NOMO-1 treated with DMSO at 0.1 percent for 48 hours (cell line): Measurements from ENCODE around the gene RHBDD1.
A peak's percentile ranks its signal among the peaks of the same experiment; 100 is the strongest.

Experiments
- DNase-seq: peaks from one replicate; lab custom pipeline; 2025; ENCODE audit not compliant: unreplicated experiment; lab: John Stamatoyannopoulos, UW

RHBDD1 gene, protein sequence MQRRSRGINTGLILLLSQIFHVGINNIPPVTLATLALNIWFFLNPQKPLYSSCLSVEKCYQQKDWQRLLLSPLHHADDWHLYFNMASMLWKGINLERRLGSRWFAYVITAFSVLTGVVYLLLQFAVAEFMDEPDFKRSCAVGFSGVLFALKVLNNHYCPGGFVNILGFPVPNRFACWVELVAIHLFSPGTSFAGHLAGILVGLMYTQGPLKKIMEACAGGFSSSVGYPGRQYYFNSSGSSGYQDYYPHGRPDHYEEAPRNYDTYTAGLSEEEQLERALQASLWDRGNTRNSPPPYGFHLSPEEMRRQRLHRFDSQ

GRCh38 chr2:226835796-226836547 lies at the start of gene RHBDD1:
Gene RHBDD1, plus strand, starts transcription at chr2:226836054. Its CDS starts 28,640 bp downstream, at chr2:226864694.
- DNase-seq = peak; percentile 92

GRCh38 chr2:226788064-226788463 lies 47.8 kb upstream of the RHBDD1 start:
- no peak for DNase-seq

DNA sequence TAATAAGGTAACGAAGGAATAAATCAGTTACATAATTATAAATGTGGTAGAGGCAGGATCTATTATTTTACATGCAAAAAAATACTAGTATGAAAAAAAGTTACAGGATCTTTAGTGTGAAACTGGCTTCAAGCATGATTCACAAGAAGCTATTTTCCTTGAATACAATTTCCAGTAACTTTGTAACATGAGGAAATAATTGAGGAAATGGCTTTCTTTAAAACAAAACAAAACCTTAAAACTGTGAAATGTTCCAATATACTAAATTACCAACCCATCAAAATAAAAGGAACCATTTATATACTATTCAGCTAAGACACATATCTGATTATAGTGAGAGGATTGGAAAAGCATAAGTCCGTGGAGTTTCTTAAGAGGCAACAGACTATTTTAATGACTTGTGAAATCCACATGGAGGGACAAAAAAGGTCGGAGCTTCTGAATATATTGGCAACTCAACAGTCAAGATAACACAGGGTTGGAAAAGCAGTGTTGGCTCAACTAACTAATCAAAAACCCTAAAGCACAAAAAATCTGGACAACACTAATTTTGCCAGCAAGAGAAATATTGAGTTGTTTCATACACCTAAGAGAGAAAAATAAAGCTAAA lies 46.9 kb upstream of the RHBDD1 start:
- no peak for DNase-seq

- DNase-seq = no peak
These were observed 45.8 kb upstream of the RHBDD1 start for GRCh38 chr2:226790011-226790410.

DNA sequence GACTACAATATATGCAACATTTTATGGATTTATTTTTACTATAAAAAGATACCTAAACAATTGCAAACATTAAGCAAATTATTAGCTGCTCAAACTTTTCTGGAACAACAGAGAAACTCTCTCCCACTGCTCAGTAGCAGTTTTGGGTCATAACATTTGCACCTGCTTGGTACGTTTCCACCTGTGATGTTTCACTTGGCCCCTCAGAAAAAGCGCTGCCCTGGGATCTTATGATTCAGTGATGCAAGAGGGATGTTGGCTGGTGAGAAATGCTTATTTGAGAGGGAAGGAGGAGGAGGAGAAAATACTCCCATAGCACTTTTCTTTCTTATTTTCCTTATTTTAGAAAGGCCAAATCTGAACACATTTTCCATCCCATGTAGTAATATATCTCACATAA lies 45.4 kb upstream of the RHBDD1 start:
- no peak for DNase-seq

- DNase-seq = peak; percentile 61
These were observed 44.8 kb upstream of the RHBDD1 start for GRCh38 chr2:226791056-226791486.

- DNase-seq = peak; percentile 79
These were observed 44.3 kb upstream of the RHBDD1 start for GRCh38 chr2:226791487-226792081.

DNA sequence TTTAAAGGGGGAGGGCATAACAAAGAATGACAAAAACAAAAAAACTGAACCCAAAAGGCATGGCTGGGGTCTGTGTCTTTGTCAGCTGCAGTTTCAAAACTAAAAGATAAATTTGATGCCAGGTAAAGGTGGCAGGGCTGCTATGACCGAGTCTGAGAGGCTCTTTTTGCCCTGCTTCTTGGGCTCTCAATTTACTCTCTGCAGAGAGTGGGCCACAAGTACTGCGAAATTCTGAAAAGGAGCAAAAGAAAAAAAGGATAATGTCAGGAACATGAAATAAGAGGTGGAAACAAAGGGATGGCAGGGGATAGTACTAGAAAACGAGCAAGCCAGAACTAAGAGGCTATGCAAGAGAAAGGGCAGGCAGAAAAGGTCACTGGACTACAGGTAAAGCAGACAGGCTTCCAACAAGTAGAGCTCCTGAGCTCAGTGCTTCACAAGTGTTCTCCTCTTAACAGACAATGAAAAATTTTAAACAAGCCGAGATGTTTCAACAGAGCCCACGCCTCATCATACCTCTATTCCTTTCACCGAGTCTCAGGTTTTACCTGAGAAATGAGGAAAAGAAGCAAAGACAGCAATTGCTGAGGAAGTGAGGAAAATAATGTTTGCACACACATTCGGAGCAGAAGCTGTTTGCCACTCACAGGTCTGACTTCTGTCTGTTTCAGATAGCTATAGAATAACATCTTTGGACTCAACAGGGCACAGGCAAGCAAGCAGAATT lies 43.5 kb upstream of the RHBDD1 start:
- DNase-seq = no peak

- DNase-seq = no peak
These were observed 42.2 kb upstream of the RHBDD1 start for GRCh38 chr2:226793646-226794045.

- no peak for DNase-seq
These were observed 41.6 kb upstream of the RHBDD1 start for GRCh38 chr2:226794196-226794661.

GRCh38 chr2:226794751-226795171 lies 41.1 kb upstream of the RHBDD1 start:
- no peak for DNase-seq

DNA sequence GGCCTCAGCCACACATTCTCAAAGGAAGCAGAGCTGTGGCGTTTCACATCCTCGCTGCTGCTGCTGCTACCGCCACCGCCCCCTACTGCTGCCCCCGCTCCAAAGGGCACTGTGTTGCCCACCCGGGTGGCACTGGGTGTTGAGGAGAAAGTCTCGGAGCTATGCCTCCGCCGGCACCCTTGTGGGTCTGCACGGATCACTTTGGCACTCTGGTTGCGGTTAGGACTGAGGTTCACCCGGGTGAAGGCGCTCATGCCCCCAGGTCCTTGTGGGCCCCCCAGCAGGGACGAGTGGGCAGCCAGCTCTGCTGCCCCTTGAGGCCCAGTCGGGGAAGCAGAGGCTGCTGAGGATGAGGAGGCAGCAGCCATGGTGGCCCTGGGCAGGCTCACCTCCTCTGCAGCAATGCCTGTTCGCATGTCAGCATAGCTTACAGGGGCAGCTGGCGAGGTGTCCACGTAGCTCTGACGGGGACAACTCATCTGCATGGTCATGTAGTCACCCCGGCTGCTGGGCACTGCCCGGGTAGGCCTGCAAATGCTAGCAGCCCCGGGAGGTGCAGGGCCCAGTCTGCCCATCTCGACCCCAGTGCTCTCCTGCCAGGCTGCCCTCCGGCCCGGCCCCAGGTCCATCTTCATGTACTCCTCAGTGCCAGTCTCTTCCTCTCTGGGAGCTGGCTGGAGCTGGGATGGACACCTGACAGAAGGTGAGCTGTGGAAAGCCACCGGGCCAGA lies 40.4 kb upstream of the RHBDD1 start:
- no peak for DNase-seq

DNA sequence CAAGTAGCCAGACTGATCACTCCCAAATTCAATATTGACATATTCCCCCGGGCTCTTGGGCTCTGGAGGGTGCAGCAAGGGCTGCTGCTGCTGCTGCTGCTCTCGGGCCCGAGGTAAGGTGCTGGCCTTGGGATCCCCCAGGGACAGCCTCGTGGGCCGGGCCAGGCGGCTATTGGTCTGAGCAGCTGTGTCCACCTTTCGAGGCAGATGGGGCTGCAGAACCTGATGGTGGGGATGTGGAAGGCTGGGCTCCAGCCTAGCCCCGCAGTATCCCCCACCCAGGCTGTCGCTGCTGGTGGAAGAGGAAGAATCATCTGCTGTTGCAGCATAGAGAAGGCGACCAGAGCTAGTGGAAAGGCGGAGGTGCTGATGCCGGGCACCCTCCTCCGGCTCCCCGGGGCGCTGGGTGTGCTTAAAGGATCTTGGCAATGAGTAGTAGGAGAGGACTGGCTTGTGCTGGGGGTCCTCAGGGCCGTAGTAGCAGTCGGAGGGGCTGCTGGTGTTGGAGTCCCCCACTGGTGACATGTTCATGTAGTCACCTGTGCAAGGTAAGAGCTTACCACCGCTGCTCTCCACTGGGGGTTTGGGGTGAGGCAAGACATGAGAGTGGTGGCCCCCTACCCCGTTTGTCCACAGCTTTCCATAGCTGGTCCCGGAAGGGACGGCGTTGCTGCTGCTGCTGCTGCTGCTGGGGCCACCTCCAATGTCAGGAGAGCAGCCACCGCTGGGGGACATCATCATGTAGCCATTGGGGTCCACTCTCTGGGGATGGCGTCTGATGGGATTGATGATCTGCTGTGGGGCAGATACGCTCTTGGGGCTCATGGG lies 39.6 kb upstream of the RHBDD1 start:
- no peak for DNase-seq

- no peak for DNase-seq
These were observed 39.0 kb upstream of the RHBDD1 start for GRCh38 chr2:226796840-226797288.

DNA sequence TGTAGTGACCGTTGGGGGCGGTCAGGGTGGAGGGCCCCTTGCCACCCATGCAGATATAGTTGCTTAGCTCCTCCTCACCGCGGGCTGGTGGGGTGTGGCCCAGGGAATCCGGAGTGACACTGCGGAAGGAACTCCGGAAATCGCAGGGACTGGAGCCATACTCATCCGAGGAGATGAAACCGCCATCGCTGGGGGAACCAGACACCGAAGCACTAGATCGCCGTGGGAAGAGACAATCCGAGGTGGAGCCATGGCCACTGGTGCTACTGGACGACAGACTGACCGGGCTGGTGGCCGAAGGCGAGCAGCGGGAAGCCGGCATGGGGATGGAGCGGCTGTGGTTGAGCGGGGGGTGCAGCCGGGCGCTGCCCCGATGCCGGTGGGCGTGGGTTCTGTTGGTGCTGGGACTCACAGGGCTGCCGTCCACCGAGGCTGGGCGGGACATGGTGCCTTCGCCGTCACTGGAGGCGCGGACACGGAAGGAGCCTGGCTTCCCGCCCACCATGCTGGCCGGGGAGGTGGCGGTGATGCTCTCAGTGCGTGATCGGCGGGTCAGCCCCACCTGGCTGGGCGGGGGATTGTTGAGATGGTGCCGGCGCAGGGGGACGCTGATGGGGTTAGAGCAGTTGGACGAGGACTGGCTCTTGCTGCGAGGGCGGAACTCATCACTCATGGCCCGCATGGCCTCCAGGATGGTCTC lies 38.4 kb upstream of the RHBDD1 start:
- no peak for DNase-seq

- DNase-seq = no peak
These were observed 37.8 kb upstream of the RHBDD1 start for GRCh38 chr2:226797989-226798421.

DNA sequence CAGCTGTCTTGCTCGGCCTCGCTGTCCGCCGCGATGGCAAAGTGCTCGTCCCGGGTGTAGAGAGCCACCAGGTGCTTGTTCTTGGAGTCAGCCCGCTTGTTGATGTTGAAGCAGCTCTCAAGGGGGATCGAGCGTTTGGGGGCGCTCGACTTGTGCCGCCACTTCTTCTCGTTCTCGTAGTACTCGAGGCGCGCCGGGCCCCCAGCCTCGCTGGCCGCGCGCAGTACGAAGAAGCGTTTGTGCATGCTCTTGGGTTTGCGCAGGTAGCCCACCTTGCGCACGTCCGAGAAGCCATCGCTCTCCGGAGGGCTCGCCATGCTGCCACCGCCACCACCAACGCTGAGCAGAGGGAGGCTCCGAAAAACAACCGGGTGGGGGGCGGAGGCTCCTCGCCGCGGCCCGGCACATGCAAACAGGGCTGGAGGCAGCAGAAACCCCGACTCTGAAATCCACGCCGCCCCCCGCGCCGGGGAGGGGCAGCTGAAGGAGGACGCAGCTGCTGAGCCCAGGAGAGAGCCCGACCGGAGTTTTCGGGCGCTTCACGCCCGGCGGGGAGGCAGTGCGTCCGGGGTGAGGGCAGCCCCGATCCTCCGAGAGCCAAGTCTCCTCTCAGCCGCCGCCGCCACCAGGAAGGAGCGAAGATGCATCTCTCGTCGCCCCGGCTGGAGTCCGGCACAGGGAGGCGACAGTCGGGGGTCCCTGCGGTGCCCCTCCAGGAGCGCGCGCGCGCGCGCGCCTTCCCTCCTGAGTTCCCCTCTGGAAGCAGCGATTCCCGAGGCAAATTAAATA lies 37.2 kb upstream of the RHBDD1 start:
- DNase-seq = no peak
